H9 (cell line): ENCODE measurements around the gene ATP8A2. TPM values are rescaled to one million over a fixed set of nuclear protein-coding genes. Genes with fewer than 3 reads are reported as not detected.
"Not testable (repeated sequence)": the region's sequence is repeated elsewhere in the genome, so short reads cannot be mapped to it uniquely, and the experiment has no call there.

Experiments
- DNase-seq: peaks from one replicate; pipeline ENCODE4 v3.0.0-alpha.2; 2017
- H2AFZ ChIP-seq: one replicate; pipeline ENCODE4 v1.6.1; 2013; ENCODE audit warnings: mild to moderate bottlenecking, low read length, control low read depth, moderate library complexity
- H2AK5ac ChIP-seq: 2 replicates; pipeline ENCODE4 v1.6.1; 2013; ENCODE audit warnings: low read length, control low read depth, mixed read lengths; ENCODE audit not compliant: insufficient read length
- H2BK120ac ChIP-seq: one replicate; pipeline ENCODE4 v1.6.1; 2013; ENCODE audit warnings: low read depth, mild to moderate bottlenecking, low read length, control low read depth, inconsistent platforms; ENCODE audit not compliant: poor library complexity, severe bottlenecking
- H2BK12ac ChIP-seq: 2 replicates; pipeline ENCODE4 v1.6.1; 2013; ENCODE audit warnings: low read length, control low read depth, mixed read lengths, low read depth; ENCODE audit not compliant: insufficient read length
- H2BK15ac ChIP-seq: 2 replicates; pipeline ENCODE4 v1.6.1; 2013; ENCODE audit warnings: low read depth, low read length, control low read depth
- H2BK20ac ChIP-seq: one replicate; pipeline ENCODE4 v1.6.1; 2013; ENCODE audit warnings: low read depth, mild to moderate bottlenecking, low read length, control low read depth, inconsistent platforms; ENCODE audit not compliant: poor library complexity, severe bottlenecking
- H2BK5ac ChIP-seq: 2 replicates; pipeline ENCODE4 v1.6.1; 2013; ENCODE audit warnings: low read length, control low read depth, mixed read lengths; ENCODE audit not compliant: insufficient read length
- H3K14ac ChIP-seq: 2 replicates; pipeline ENCODE4 v1.6.1; 2013; ENCODE audit warnings: low read length, control low read depth; ENCODE audit not compliant: insufficient read depth
- H3K18ac ChIP-seq: 2 replicates; pipeline ENCODE4 v1.6.1; 2013; ENCODE audit warnings: low read depth, mild to moderate bottlenecking, mixed read lengths, low read length, control low read depth; ENCODE audit not compliant: insufficient read length
- H3K23ac ChIP-seq: 2 replicates; pipeline ENCODE4 v1.6.1; 2013; ENCODE audit warnings: low read length, control low read depth, mixed read lengths, low read depth; ENCODE audit not compliant: insufficient read length
- H3K23me2 ChIP-seq: 2 replicates; pipeline ENCODE4 v1.6.1; 2013; ENCODE audit warnings: low read depth, mild to moderate bottlenecking, mixed read lengths, low read length, control low read depth; ENCODE audit not compliant: insufficient read length, poor library complexity, severe bottlenecking
- H3K27ac ChIP-seq: 2 replicates; pipeline ENCODE4 v1.5.1; 2013; ENCODE audit warnings: low read length, control low read depth, mixed read lengths, low read depth; ENCODE audit not compliant: insufficient read length
- H3K27me3 ChIP-seq: 2 replicates; pipeline ENCODE4 v1.6.1; 2013; ENCODE audit warnings: low read length, control low read depth, inconsistent platforms; ENCODE audit not compliant: insufficient read depth
- H3K4ac ChIP-seq: 2 replicates; pipeline ENCODE4 v1.6.1; 2013; ENCODE audit warnings: low read depth, mild to moderate bottlenecking, control low read depth, inconsistent platforms, low read length, moderate library complexity
- H3K4me1 ChIP-seq: 2 replicates; pipeline ENCODE4 v1.6.1; 2013; ENCODE audit warnings: low read length, control low read depth, inconsistent platforms; ENCODE audit not compliant: insufficient read depth
- H3K4me2 ChIP-seq: 2 replicates; pipeline ENCODE4 v1.6.1; 2013; ENCODE audit warnings: low read length, control low read depth, mixed read lengths; ENCODE audit not compliant: insufficient read length, insufficient read depth
- H3K56ac ChIP-seq: 2 replicates; pipeline ENCODE4 v1.6.1; 2013; ENCODE audit warnings: low read depth, mild to moderate bottlenecking, mixed read lengths, low read length, control low read depth; ENCODE audit not compliant: insufficient read length
- H3K79me1 ChIP-seq: 2 replicates; pipeline ENCODE4 v1.6.1; 2013; ENCODE audit warnings: low read depth, mild to moderate bottlenecking, moderate library complexity, low read length, control low read depth, inconsistent platforms; ENCODE audit not compliant: insufficient read depth, poor library complexity, severe bottlenecking
- H3K79me2 ChIP-seq: 2 replicates; pipeline ENCODE4 v1.6.1; 2013; ENCODE audit warnings: low read length, control low read depth, inconsistent platforms; ENCODE audit not compliant: insufficient read depth
- H3K9ac ChIP-seq: 2 replicates; pipeline ENCODE4 v1.6.1; 2013; ENCODE audit warnings: low read length, control low read depth, mixed read lengths; ENCODE audit not compliant: insufficient read length; ENCODE audit errors: extremely low read depth
- H3K9me3 ChIP-seq: one replicate; pipeline ENCODE4 v1.6.1; 2013; ENCODE audit warnings: low read depth, low read length, inconsistent platforms; ENCODE audit not compliant: control insufficient read depth
- H3T11ph ChIP-seq: one replicate; pipeline ENCODE4 v1.6.1; 2013; ENCODE audit warnings: mild to moderate bottlenecking, low read length, control low read depth, inconsistent platforms
- H4K20me1 ChIP-seq: one replicate; pipeline ENCODE4 v1.6.1; 2013; ENCODE audit not compliant: control insufficient read depth, insufficient read length, insufficient read depth
- H4K5ac ChIP-seq: 2 replicates; pipeline ENCODE4 v1.6.1; 2013; ENCODE audit warnings: low read depth, mild to moderate bottlenecking, mixed read lengths, low read length, control low read depth; ENCODE audit not compliant: insufficient read length
- H4K8ac ChIP-seq: replicated peaks from 2 replicates; pipeline ENCODE4 v1.6.1; 2013; ENCODE audit warnings: low read length, control low read depth, mixed read lengths, low read depth; ENCODE audit not compliant: insufficient read length
- H4K91ac ChIP-seq: 2 replicates; pipeline ENCODE4 v1.6.1; 2013; ENCODE audit warnings: low read depth, mild to moderate bottlenecking, moderate library complexity, mixed read lengths, low read length, control low read depth; ENCODE audit not compliant: insufficient read length
- H3K27ac Mint-ChIP-seq, 3 experiments: 2 replicates in 2 of 3; 3 replicates in 1 of 3; pipeline ENCODE4 v1.8.0; 2020 to 2021; ENCODE audit warnings: mixed read lengths in 3 of 3, mild to moderate bottlenecking in 1 of 3, moderate library complexity in 1 of 3
- H3K27me3 Mint-ChIP-seq: 2 replicates; pipeline ENCODE4 v1.8.0; 2021; ENCODE audit warnings: low read depth, mild to moderate bottlenecking, moderate library complexity, mixed read lengths
- H3K36me3 Mint-ChIP-seq, 3 experiments: 2 replicates in 2 of 3; 3 replicates in 1 of 3; pipeline ENCODE4 v1.8.0; 2020 to 2021; ENCODE audit warnings: low read depth in 3 of 3, mixed read lengths in 3 of 3; ENCODE audit not compliant: insufficient read depth in 1 of 3
- H3K4me1 Mint-ChIP-seq, 2 experiments: 2 replicates each; pipeline ENCODE4 v1.8.0; 2020; ENCODE audit warnings: mixed read lengths in 2 of 2
- H3K4me3 Mint-ChIP-seq, 2 experiments: 2 replicates in 1 of 2; 3 replicates in 1 of 2; pipeline ENCODE4 v1.8.0; 2020 to 2021; ENCODE audit warnings: mild to moderate bottlenecking in 2 of 2, mixed read lengths in 2 of 2, moderate library complexity in 1 of 2
- H3K9me3 Mint-ChIP-seq, 2 experiments: 2 replicates in 1 of 2; 3 replicates in 1 of 2; pipeline ENCODE4 v1.8.0; 2020; ENCODE audit warnings: mild to moderate bottlenecking in 2 of 2, mixed read lengths in 2 of 2, moderate library complexity in 1 of 2
- CTCF ChIP-seq: fragments of 200-600 bp; sonication (generic); conservative IDR thresholded peaks from 3 replicates; pipeline ENCODE4 v1.8.0; 2021; ENCODE audit warnings: antibody characterized with exemption, mild to moderate bottlenecking
- WGBS: extraction: QIAGEN DNeasy Blood & Tissue Kit; methylation state at CpG from one replicate; pipeline ENCODE4 v1.1.7; 2013; ENCODE audit warnings: missing lambda C conversion rate, low lambda C conversion rate, mixed read lengths; ENCODE audit not compliant: insufficient read length; ENCODE audit errors: extremely low coverage; 5-methylcytosine and 5-hydroxymethylcytosine counted together
- total RNA-seq: library from RNA; stranded (reverse); gene quantifications from 2 replicates; pipeline ENCODE4 v1.2.1, GENCODE V29; 2021

The ATP8A2 gene
- total RNA-seq, 1 experiment from 2014 or later: 18.2 TPM

GRCh38 chr13:25821776-25822175, 450.0 kb downstream of the ATP8A2 start:
- no peak overlapping the region for H3K4ac ChIP-seq
- no peak overlapping the region for H2AFZ ChIP-seq
- no peak overlapping the region for H2AK5ac ChIP-seq
- H2BK20ac ChIP-seq: no peak overlapping the region
- no peak overlapping the region for H2BK5ac ChIP-seq
- H3K18ac ChIP-seq: no peak overlapping the region
- H3K27me3 ChIP-seq: no peaks in the 10 kb centered on the region
- no peak overlapping the region for H4K91ac ChIP-seq
- H3K56ac ChIP-seq: no peak overlapping the region
- H3K14ac ChIP-seq: no peak overlapping the region
- H2BK12ac ChIP-seq: no peak overlapping the region
- H4K20me1 ChIP-seq: no peaks in the 10 kb centered on the region
- H3K23me2 ChIP-seq: no peaks in the 10 kb centered on the region
- H3K9me3 Mint-ChIP-seq: peaks cover 1 to 5% of the 10 kb centered on the region in 2 experiments; a peak in 1 of 5 replicates
- no peak overlapping the region for H2BK15ac ChIP-seq
- no peak for DNase-seq
- H3K9me3 ChIP-seq: no peaks in the 10 kb centered on the region
- no peak overlapping the region for H3K23ac ChIP-seq
- no peak overlapping the region for H3K9ac ChIP-seq
- no peaks in the 10 kb centered on the region for H3K27me3 Mint-ChIP-seq
- H3K27ac Mint-ChIP-seq: no peak overlapping the region
- TF ChIP-seq CTCF: no peak
- no peak overlapping the region for H4K5ac ChIP-seq
- H3K4me3 Mint-ChIP-seq: no peak overlapping the region
- no peaks in the 10 kb centered on the region for H3K79me2 ChIP-seq
- no peaks in the 10 kb centered on the region for H3K4me1 ChIP-seq
- peaks cover 7 to 10% of the 10 kb centered on the region in 2 experiments for H3K4me1 Mint-ChIP-seq
- no peak overlapping the region for H4K8ac ChIP-seq
- H3K79me1 ChIP-seq: no peaks in the 10 kb centered on the region
- H3K36me3 Mint-ChIP-seq: peaks cover 0 to 5% (median 1%) of the 10 kb centered on the region in 3 experiments; a peak in 1 of 7 replicates
- no peak overlapping the region for H2BK120ac ChIP-seq
- H3T11ph ChIP-seq: no peak overlapping the region
- H3K4me2 ChIP-seq: no peak overlapping the region
- no peak overlapping the region for H3K27ac ChIP-seq

- no CpG with 5 or more reads among the region's 9 CpGs for WGBS
These were observed 455.4 kb downstream of the ATP8A2 start for GRCh38 chr13:25827221-25827620.

More at GRCh38 chr13:25827221-25827620, 455.4 kb downstream of the ATP8A2 start:
- not testable (repeated sequence) for H2AK5ac ChIP-seq, H3K14ac ChIP-seq, H2BK20ac ChIP-seq, H3K27me3 ChIP-seq, H2AFZ ChIP-seq, H3K9ac ChIP-seq, H2BK15ac ChIP-seq, H3K27me3 Mint-ChIP-seq, H3K79me2 ChIP-seq, H2BK5ac ChIP-seq, H3K79me1 ChIP-seq, H3K4me1 ChIP-seq, H3K56ac ChIP-seq, H3K36me3 Mint-ChIP-seq, H3K23ac ChIP-seq, H4K91ac ChIP-seq, H4K8ac ChIP-seq, H3K4me3 Mint-ChIP-seq, DNase-seq, H3T11ph ChIP-seq, H3K9me3 Mint-ChIP-seq, H4K20me1 ChIP-seq, H3K9me3 ChIP-seq, H4K5ac ChIP-seq, H2BK12ac ChIP-seq, H3K4me2 ChIP-seq, H3K18ac ChIP-seq, H3K4ac ChIP-seq, H2BK120ac ChIP-seq, H3K23me2 ChIP-seq, H3K27ac ChIP-seq, H3K4me1 Mint-ChIP-seq
- peak overlapping the region in 1 of 3 experiments; percentile 39; a peak in 1 of 7 replicates for H3K27ac Mint-ChIP-seq
